GM19328 (cell line): ENCODE results near the gene MGMT.

Experiments used
- ATAC-seq: cut with Tn5 transposase; IDR thresholded peaks from one replicate; pipeline ENCODE4 v1.9.1; 2021; ENCODE audit warnings: mild to moderate bottlenecking, moderate library complexity; ENCODE audit not compliant: unreplicated experiment

Gene MGMT

DNA sequence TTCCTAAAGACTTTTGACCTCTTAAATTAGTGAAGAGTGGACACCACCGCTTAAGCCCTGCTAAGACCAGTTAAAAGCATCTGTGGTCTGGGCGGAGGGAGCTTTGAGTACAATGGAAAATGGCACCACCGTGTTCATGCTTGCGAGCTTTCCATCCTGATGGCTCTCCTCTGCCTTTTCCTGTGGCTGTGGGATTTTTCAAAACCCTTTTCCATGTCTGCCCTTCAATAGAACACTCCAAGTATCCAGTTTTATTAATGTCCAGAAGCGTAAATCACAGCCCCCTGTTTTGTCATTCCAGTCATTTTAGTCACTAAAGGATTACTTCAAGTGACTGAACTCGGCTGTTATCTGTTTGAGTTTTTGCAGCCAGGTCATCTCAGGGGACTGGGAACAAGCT lies 181.8 kb downstream of the MGMT start:
- ATAC-seq = no peak

DNA sequence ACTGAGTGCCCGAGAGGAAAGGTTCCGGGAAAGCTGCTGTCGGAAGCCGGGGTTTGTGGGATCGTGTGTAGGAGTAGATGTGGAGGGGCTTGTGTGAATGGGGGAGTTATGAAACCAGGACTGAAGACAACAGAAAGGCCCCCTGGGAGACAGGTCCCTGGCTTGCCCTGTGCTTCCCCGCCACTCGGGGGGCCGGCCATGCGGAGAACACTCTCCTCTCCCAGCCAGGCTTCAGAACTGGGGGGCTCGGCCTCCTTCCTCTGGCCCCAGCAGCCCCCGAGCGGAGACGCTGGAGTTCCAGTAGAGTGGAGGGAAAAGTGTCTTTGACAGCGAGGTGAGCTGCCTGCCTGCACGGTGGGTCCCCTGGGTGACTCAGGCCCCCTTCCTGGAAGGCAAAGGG lies 185.0 kb downstream of the MGMT start:
- ATAC-seq = no peak

- no peak for ATAC-seq
These were observed 185.6 kb downstream of the MGMT start for GRCh38 chr10:129652521-129653201.

DNA sequence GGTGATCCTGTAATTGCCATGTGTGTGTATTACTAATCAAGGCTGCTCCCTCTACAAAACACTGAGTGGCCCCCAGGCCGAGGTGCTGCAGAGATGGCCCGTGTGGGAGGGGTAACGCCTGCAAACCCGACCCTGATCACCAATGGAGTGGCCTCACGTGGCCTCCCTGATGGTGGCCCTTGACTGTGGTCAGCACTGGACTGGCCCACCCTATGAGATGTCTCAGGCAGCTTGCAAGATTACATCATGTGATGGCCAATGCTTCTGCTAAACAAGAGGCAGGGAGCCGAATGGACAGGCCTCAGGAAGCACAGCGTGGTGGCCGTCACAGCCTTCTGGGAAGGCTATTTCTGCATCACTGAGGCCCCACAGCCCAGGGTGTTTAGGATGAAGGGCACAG lies 186.4 kb downstream of the MGMT start:
- ATAC-seq = no peak

- no peak for ATAC-seq
These were observed 186.8 kb downstream of the MGMT start for GRCh38 chr10:129653861-129654260.

GRCh38 chr10:129654461-129654860 lies 187.4 kb downstream of the MGMT start:
- no peak for ATAC-seq

DNA sequence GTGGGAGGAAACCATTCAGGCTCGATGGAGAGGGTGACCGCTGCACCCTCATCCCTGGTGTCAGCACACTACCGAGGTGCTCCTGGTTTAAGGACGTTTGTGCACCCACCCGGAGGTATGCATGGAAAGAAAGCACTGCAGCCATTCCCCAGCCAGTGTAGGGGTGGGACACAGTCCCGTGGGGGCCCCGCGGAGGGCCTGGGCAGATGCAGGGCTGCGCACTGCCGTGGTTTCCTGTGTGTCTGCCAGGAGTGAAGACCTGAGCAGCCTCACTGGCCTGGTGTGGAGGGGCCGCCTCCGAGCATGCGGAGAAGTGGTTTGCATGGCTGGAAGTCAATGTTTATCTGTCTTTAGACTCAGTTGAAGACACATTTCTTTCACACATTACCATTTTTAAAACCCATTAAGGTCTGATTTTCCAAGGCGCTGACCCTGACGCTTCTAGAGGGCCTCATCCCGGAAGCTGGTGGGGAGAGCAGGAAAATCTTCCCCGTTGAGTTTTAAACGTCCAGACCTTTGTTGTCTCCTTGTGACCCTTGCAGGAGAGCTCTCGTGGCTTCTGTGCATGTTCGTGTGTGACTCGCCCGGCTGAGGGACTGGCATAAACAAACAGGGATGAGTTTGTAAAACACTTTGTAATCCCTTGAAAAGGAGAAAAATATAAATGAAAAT lies 188.1 kb downstream of the MGMT start:
- ATAC-seq = no peak

DNA sequence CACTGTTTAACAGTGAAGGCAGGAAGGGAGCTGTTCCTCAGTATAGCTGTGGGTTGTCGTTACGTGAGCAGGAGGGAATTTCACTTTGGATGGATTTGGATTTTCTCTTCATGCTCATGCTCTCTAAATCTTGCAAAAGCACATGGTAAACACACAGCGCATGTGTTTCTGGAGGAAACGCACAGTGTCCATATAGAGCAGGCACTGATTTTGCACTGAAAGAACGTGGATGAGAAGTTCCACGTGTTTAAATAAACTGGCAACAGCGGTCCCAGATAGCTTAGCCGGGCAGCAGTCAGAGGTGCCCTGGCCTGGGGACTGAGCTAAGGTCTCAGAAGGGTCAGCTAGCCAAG lies 188.6 kb downstream of the MGMT start:
- ATAC-seq = no peak

DNA sequence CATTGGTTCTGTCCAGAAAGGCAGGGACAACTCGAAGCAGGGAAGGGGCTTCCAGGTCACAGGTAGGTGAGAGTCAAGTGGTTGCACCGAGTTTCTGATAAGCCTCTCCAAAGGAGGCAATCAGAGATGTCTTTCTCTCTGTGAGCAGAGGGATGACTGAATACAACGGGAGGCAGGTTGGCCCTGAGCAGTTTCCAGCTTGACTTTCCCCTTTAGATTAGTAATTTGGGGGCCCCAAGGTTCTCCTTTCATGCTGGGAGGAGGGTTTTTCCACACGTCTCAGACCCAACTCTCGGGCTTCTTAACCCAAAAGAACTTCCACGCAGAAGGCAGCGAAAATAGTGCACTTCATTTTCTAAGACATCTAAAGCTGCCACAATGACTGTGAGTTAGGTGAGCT lies 189.6 kb downstream of the MGMT start:
- no peak for ATAC-seq

DNA sequence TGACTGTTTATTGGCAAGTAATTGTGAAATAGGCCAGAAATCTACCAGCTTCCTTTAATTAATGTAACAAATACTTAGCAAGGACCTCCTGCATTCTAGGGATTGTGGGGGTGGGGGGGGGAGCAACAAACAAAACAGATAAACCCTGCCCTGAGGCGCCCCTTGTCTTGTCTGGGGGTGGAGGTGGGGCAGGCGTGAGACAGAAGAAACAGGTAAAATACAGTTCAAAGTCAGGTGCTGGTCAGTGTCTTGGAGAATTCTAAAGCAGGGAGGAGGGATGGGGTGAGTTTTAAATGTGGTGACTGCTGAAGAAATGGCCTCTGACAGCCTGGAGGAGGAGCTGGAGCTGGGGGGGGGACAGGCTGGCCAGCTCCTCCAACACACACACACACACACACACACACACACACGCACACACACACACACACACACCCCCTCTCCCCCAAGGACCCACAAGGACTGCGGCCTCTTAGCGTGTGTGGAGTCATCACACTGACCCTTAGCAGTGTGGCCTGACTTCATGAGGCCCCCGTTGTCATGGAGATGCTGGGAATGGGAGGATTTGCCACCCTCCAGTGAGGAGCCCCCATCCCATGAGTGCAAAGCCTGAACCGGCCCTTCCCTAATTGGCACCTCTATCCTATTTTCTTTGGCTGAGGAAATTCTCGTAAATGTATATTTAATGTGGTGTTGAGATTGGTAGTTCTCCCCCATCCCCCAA lies 190.4 kb downstream of the MGMT start:
- ATAC-seq = no peak

DNA sequence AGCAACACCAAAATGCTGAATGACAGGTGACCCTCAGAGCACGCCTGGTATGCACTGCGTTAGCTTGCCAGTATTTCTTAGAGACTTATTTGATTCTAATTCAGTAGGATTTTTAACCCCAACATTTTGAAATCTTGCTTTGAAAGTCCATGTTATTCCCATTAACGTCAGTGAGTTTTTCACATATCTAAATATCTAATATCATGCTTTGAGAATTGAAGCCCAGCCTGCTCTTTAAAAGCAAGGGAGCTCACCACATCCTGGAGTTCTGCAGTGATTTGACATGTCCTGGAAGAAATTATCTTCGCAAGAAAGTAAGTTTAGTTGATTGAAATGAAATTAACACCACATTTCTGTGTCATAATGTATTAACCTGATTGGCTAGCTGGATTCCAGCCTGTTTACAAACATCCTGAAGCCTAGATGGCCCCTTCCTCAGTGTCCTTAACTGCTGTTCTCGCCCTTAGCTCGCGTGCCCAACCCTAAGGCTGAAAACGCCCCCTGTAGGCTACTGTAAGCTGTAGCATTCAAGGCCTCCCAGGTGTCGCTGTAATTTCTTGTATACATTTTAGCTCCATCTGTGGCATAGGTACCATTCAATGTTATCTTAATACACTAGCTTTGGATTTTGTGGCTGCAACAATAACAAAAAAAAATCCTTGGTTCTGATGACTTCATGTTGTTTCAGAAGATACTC lies 191.5 kb downstream of the MGMT start:
- no peak for ATAC-seq

- ATAC-seq = no peak
These were observed 192.6 kb downstream of the MGMT start for GRCh38 chr10:129659508-129660268.

DNA sequence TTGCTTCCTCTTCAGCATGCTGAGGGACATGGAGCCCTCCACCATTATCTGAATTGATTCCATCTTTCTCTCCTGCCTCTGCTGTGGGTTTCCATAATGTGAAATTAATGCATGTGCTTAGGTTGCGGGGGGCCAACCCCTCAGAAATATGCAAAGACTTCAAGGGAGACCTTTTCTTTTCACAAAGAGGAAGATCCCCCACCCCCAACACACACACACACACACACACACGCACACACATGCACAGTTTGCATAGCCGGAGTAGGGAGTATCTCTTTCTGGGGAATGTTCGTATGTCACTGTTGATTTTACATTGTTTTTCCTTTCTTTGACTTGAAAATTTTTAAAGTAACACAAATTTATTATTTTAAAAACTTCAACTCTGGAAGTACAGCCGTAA lies 193.5 kb downstream of the MGMT start:
- no peak for ATAC-seq

- no peak for ATAC-seq
These were observed 195.4 kb downstream of the MGMT start for GRCh38 chr10:129662426-129662825.

DNA sequence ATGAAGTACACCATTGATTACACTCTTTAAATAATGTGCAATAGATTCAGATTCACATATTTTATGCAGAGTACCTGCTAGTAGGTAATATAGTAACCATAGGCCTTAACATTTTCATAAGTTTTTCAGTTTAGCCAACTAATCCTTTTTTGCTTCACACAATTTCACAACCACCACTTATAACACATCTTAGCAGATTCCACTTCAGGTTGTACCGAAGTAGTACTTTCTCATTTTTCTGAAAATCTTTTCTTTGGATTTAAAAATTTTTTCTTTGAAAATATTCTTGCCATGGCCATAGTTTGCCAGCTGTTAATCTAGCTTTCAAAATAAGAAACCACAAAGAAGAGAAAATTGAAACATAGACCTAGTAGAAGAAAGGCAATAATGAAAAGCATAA lies 203.1 kb downstream of the MGMT start:
- no peak for ATAC-seq

DNA sequence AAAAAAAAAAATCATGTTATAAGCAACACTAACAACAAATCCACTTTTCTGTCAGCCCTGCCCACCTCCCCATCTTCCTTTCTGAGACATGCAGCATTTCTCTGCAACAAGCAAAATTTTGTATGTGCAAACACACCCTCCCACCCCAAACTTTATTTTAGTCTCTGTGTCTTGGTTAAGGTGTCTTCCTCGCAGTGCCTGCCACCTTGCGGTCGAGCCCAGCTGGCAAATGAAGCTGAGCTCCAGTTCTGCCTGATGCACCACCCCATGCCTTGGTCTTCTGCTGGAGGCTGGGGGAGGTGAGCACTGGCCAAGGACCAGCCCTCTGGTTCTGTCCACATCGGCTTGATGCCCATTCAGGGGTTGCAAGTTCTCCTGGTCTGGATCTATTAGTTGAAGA lies 206.3 kb downstream of the MGMT start:
- no peak for ATAC-seq

GRCh38 chr10:129675027-129675769 lies 208.2 kb downstream of the MGMT start:
- ATAC-seq = no peak

DNA sequence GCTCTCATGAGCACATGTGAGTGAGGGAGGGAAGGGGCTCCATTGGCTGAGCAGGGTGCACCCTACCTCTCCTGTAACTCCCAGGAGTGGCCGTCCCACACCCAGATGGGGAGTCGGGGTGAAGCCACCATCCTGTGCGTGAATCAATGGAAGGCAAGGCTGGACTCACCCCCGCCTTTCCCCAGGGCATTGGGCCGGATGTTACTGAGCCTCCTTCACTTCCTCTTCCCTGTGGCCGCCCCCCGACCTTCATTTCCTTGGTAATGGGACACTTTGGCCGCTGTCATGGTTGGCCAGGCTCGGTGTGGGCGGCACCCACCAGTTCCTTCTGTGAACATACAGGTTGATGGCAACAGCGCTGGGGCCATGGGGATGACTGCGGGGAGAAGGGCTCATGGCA lies 209.0 kb downstream of the MGMT start:
- ATAC-seq = no peak

DNA sequence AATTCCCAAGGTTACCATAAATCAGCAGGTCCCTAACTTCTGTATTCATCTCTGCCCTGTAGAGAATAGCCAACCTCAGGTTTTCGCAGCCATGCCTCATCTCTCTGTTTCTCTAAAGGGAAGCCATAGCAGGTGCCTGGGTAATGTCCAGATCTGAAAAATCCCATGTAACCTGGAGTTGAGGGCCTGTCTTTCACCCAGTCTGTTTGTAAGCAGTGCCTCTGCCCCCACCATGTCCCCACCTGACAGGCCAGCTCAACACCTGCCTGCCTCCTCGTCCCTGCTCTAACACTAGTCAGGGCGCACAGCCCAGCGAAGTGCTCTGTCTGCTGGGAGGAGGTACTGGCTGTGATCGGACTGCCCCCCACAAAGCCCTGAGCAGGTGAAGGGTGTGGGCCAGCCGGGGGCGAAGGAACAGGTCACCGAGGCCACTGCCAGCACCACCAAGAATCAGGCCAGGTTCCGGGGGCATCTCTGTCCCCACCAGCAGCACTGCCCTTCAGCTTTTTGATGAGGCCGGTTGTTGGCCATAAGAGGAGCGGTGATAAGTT lies 210.4 kb downstream of the MGMT start:
- no peak for ATAC-seq

- ATAC-seq = no peak
These were observed 211.1 kb downstream of the MGMT start for GRCh38 chr10:129678186-129678585.
